Mesenchymal stem cell (in vitro differentiated cells and primary cell): Measurements from ENCODE around the gene LPP.

ENCODE experiments used
- DNase-seq: peaks from one replicate; pipeline ENCODE4 v3.0.0-alpha.2; 2013
- H2AFZ ChIP-seq: one replicate; pipeline ENCODE4 v1.6.1; 2013; ENCODE audit warnings: low read depth, mild to moderate bottlenecking, control low read depth, inconsistent platforms, low read length, moderate library complexity
- H2AK5ac ChIP-seq: 2 replicates; pipeline ENCODE4 v1.6.1; 2013; ENCODE audit warnings: low read length, moderate library complexity, mild to moderate bottlenecking, inconsistent platforms; ENCODE audit not compliant: severe bottlenecking
- H2BK120ac ChIP-seq: one replicate; pipeline ENCODE4 v1.6.1; 2013; ENCODE audit warnings: low read depth, mild to moderate bottlenecking, inconsistent platforms, low read length, moderate library complexity
- H2BK12ac ChIP-seq, 2 experiments: one replicate each; pipeline ENCODE4 v1.6.1; 2013; ENCODE audit warnings: inconsistent platforms in 2 of 2, low read length in 2 of 2, mild to moderate bottlenecking in 2 of 2, moderate library complexity in 2 of 2, control low read depth in 1 of 2
- H2BK15ac ChIP-seq: one replicate; pipeline ENCODE4 v1.6.1; 2013; ENCODE audit warnings: mild to moderate bottlenecking, low read depth, inconsistent platforms; ENCODE audit not compliant: poor library complexity, severe bottlenecking
- H2BK5ac ChIP-seq: 2 replicates; pipeline ENCODE4 v1.6.1; 2013; ENCODE audit warnings: low read depth, mild to moderate bottlenecking, low read length, control low read depth, inconsistent platforms; ENCODE audit not compliant: poor library complexity, severe bottlenecking
- H3K14ac ChIP-seq, 2 experiments: one replicate each; pipeline ENCODE4 v1.6.1; 2013; ENCODE audit warnings: inconsistent platforms in 2 of 2, low read length in 2 of 2, control low read depth in 1 of 2, mild to moderate bottlenecking in 1 of 2, moderate library complexity in 1 of 2
- H3K18ac ChIP-seq, 2 experiments: one replicate each; pipeline ENCODE4 v1.6.1; 2013; ENCODE audit warnings: inconsistent platforms in 2 of 2, low read length in 2 of 2, control low read depth in 1 of 2, low read depth in 1 of 2, mild to moderate bottlenecking in 1 of 2
- H3K23ac ChIP-seq, 2 experiments: one replicate each; pipeline ENCODE4 v1.6.1; 2013; ENCODE audit warnings: inconsistent platforms in 2 of 2, low read length in 2 of 2, mild to moderate bottlenecking in 2 of 2, moderate library complexity in 2 of 2, control low read depth in 1 of 2
- H3K27ac ChIP-seq: 2 replicates; pipeline ENCODE4 v1.5.1; 2013; ENCODE audit warnings: mild to moderate bottlenecking, moderate library complexity, low read length, control low read depth, inconsistent platforms; ENCODE audit not compliant: poor library complexity, severe bottlenecking
- H3K27me3 ChIP-seq, 2 experiments: 2 replicates each; pipeline versions ENCODE4 v1.6.1 to v1.7.0; 2013; ENCODE audit warnings: low read length in 2 of 2, mild to moderate bottlenecking in 2 of 2, moderate library complexity in 2 of 2, control low read depth in 1 of 2, inconsistent platforms in 1 of 2; ENCODE audit not compliant: control insufficient read depth in 1 of 2, insufficient read depth in 1 of 2
- H3K36me3 ChIP-seq, 2 experiments: 2 replicates each; pipeline versions ENCODE4 v1.6.1 to v1.7.0; 2013; ENCODE audit warnings: low read length in 2 of 2, control low read depth in 1 of 2, inconsistent platforms in 1 of 2, low read depth in 1 of 2, mild to moderate bottlenecking in 1 of 2; ENCODE audit not compliant: insufficient read depth in 2 of 2, control insufficient read depth in 1 of 2
- H3K4ac ChIP-seq, 2 experiments: one replicate each; pipeline ENCODE4 v1.6.1; 2013; ENCODE audit warnings: inconsistent platforms in 2 of 2, low read length in 2 of 2, mild to moderate bottlenecking in 2 of 2, moderate library complexity in 2 of 2, control low read depth in 1 of 2, low read depth in 1 of 2
- H3K4me1 ChIP-seq: 2 replicates; pipeline ENCODE4 v1.6.1; 2013; ENCODE audit warnings: low read depth, low read length, control low read depth; ENCODE audit not compliant: control insufficient read depth, insufficient read depth
- H3K4me2 ChIP-seq: 2 replicates; pipeline ENCODE4 v1.6.1; 2013; ENCODE audit warnings: low read length, mild to moderate bottlenecking, inconsistent platforms; ENCODE audit not compliant: poor library complexity, severe bottlenecking
- H3K4me3 ChIP-seq, 2 experiments: 2 replicates each; pipeline versions ENCODE4 v1.5.1 to v1.7.0; 2013; ENCODE audit warnings: low read length in 2 of 2, mild to moderate bottlenecking in 2 of 2, control low read depth in 1 of 2, low read depth in 1 of 2; ENCODE audit not compliant: insufficient read depth in 1 of 2
- H3K79me1 ChIP-seq: replicated peaks from 2 replicates; pipeline ENCODE4 v1.6.1; 2013; ENCODE audit warnings: mild to moderate bottlenecking, control low read depth, low read length, inconsistent platforms; ENCODE audit not compliant: poor library complexity, severe bottlenecking
- H3K9ac ChIP-seq: 2 replicates; pipeline ENCODE4 v1.7.0; 2013; ENCODE audit warnings: mild to moderate bottlenecking, low read length, moderate library complexity
- H3K9me3 ChIP-seq: 2 replicates; pipeline ENCODE4 v1.7.0; 2013; ENCODE audit warnings: mild to moderate bottlenecking, low read length; ENCODE audit not compliant: control insufficient read depth
- H4K8ac ChIP-seq: one replicate; pipeline ENCODE4 v1.6.1; 2013; ENCODE audit warnings: inconsistent platforms, mild to moderate bottlenecking, low read length, moderate library complexity
- H4K91ac ChIP-seq: one replicate; pipeline ENCODE4 v1.6.1; 2013; ENCODE audit warnings: mild to moderate bottlenecking, low read length, inconsistent platforms
- WGBS: methylation state at CpG from one replicate; pipeline ENCODE4 v1.1.7; 2013; ENCODE audit warnings: mixed read lengths; 5-methylcytosine and 5-hydroxymethylcytosine counted together

The LPP gene

DNA sequence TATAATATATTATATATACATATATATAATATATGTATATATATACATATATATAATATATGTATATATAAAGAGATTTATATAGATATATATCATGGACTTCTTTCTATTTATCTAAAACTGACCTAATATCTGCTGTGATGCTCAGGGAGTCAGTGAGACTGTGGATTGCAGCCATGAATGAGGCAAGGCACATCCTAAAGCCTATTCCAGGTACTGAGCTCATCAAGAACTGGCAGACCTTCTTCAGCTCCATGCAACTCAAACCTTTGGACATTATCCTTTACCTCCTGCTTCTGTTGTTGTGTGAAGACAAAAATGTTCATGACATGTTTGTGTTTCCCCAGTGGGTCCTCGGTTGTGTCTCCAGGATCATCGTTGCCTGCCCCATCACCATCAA, 7.7 kb upstream of the LPP start:
- Histone ChIP-seq H3K27me3 (no peaks in the 10 kb centered on the region), H3K27ac (no peak overlapping the region), H3K4me1 (peaks cover 3% of the 10 kb centered on the region), H3K23ac (no peak overlapping the region), H3K4ac (no peak overlapping the region), H2BK5ac (no peak overlapping the region), H3K9ac (no peak overlapping the region), H3K36me3 (no peaks in the 10 kb centered on the region), H3K9me3 (no peaks in the 10 kb centered on the region), H4K91ac (no peak overlapping the region), H3K4me3 (no peak overlapping the region), H2AK5ac (no peak overlapping the region), H4K8ac (no peak overlapping the region), H2BK15ac (no peak overlapping the region), H3K18ac (peak overlapping the region in 1 of 2 experiments; percentile 44), H2AFZ (no peak overlapping the region), H3K14ac (no peak overlapping the region), H3K79me1 (no peaks in the 10 kb centered on the region), H2BK12ac (no peak overlapping the region), H2BK120ac (no peak overlapping the region), H3K4me2 (no peak overlapping the region)
- DNase-seq = no peak
- WGBS = 91% methylated on average over 2 of the region's 2 CpGs

DNA sequence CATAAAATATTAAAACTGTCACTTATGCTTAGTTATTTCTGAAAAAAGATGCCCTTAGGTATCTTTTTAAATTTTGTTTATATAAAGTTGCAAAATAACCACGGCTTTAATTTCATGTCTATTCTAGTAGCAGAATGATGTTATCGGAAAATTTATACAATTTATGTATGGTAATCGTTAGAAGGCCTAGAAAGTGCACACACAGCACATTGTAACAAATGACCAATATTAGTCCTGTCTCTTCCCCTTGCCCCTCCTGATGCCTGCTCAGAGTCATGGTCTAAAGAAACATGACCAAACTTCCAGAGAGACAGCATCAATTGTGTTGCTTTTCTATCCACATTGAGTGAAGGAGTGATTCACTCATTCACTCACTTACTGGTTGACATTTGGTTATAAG, 6.2 kb upstream of the LPP start:
- no peak overlapping the region for H2BK120ac ChIP-seq
- no peak overlapping the region for H3K27ac ChIP-seq
- H3K4ac ChIP-seq = no peak overlapping the region
- no peak overlapping the region for H2BK12ac ChIP-seq
- H3K14ac ChIP-seq = no peak overlapping the region
- no peak overlapping the region for H3K9ac ChIP-seq
- H3K4me1 ChIP-seq = peaks cover 7% of the 10 kb centered on the region
- no peak overlapping the region for H3K23ac ChIP-seq
- no peak overlapping the region for H4K8ac ChIP-seq
- no peak overlapping the region for H2AFZ ChIP-seq
- 82% methylated on average over 1 of the region's 3 CpGs for WGBS
- no peaks in the 10 kb centered on the region for H3K9me3 ChIP-seq
- H4K91ac ChIP-seq = no peak overlapping the region
- no peak overlapping the region for H3K4me3 ChIP-seq
- H3K4me2 ChIP-seq = no peak overlapping the region
- no peaks in the 10 kb centered on the region for H3K79me1 ChIP-seq
- H2AK5ac ChIP-seq = no peak overlapping the region
- H3K18ac ChIP-seq = no peak overlapping the region
- H2BK5ac ChIP-seq = no peak overlapping the region
- H3K27me3 ChIP-seq = no peaks in the 10 kb centered on the region
- no peaks in the 10 kb centered on the region for H3K36me3 ChIP-seq
- no peak overlapping the region for H2BK15ac ChIP-seq
- no peak for DNase-seq

DNA sequence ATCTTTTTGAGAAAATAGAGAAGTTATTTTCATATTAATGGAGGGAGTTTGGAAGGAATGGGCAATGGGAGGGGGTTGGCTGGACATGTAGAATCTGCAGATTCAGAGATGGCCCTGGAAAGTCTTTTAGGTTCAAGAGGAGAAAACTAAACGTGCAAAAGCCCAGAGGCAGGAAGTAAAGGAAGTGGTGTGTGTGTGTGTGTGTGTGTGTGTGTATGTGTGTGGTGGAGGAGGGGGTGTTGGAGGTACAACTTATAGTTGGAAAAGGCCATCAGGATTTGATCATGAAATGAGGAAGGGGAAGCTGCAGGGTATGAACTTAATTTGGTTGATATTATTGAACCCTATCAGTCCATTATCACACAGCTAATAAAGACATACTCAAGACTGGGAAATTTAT, 5.6 kb upstream of the LPP start:
- no peak overlapping the region for H2BK5ac ChIP-seq
- no peak overlapping the region for H4K8ac ChIP-seq
- no peak overlapping the region for H3K4me3 ChIP-seq
- no peaks in the 10 kb centered on the region for H3K36me3 ChIP-seq
- H3K9me3 ChIP-seq = no peaks in the 10 kb centered on the region
- DNase-seq = no peak
- no peak overlapping the region for H2BK15ac ChIP-seq
- 25% methylated on average over 1 of the region's 1 CpG for WGBS
- H2BK120ac ChIP-seq = no peak overlapping the region
- no peak overlapping the region for H2AFZ ChIP-seq
- no peak overlapping the region for H3K23ac ChIP-seq
- H3K27ac ChIP-seq = no peak overlapping the region
- H3K14ac ChIP-seq = no peak overlapping the region
- H3K18ac ChIP-seq = no peak overlapping the region
- no peak overlapping the region for H2AK5ac ChIP-seq
- no peak overlapping the region for H3K4me2 ChIP-seq
- peaks cover 10% of the 10 kb centered on the region for H3K4me1 ChIP-seq
- H3K79me1 ChIP-seq = no peaks in the 10 kb centered on the region
- H2BK12ac ChIP-seq = no peak overlapping the region
- H3K27me3 ChIP-seq = no peaks in the 10 kb centered on the region
- no peak overlapping the region for H3K9ac ChIP-seq
- H4K91ac ChIP-seq = no peak overlapping the region
- no peak overlapping the region for H3K4ac ChIP-seq

DNA sequence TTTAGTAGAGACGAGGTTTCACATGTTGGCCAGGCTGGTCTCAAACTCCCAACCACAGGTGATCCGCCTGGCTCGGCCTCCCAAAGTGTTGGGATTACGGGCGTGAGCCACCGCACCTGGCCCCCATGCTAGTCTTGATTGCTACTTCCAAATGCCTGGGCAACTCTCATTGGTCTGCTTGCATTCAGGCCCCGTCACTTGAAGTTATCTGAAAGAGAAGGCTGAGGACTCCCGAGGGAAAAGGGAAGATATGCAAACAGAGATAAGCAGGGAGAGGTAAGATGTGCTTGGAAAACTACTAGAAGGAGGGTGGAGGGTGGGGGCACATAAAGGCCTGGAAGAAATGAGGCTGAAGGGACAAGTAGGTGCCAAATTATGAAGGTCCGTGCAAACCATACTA, 4.4 kb upstream of the LPP start:
- Histone ChIP-seq H2AFZ (no peak overlapping the region), H3K36me3 (no peaks in the 10 kb centered on the region), H2BK5ac (no peak overlapping the region), H3K18ac (no peak overlapping the region), H3K9me3 (no peaks in the 10 kb centered on the region), H3K4me3 (no peak overlapping the region), H2BK12ac (no peak overlapping the region), H2AK5ac (no peak overlapping the region), H3K4me1 (peaks cover 10% of the 10 kb centered on the region), H2BK15ac (no peak overlapping the region), H4K91ac (no peak overlapping the region), H3K27ac (no peak overlapping the region), H3K4ac (no peak overlapping the region), H3K23ac (no peak overlapping the region), H3K27me3 (no peaks in the 10 kb centered on the region), H3K9ac (no peak overlapping the region), H3K4me2 (no peak overlapping the region), H3K79me1 (no peaks in the 10 kb centered on the region), H3K14ac (no peak overlapping the region), H2BK120ac (no peak overlapping the region), H4K8ac (no peak overlapping the region)
- no peak for DNase-seq
- WGBS = 87% methylated on average over 9 of the region's 9 CpGs
